Activated CD4-positive, alpha-beta T cell treated with anti-CD3 and anti-CD28 coated beads, Interleukin-2, Interleukin-4, amounts not matched to agents 100 ng/mL and 50 ng/mL, durations not matched to agents 16 hours and 8 hours (primary cell): ENCODE measurements around the gene IL1R1.

Source experiments
- DNase-seq: peaks from one replicate; pipeline ENCODE4 v3.0.0-alpha.2; 2020; ENCODE audit warnings: low spot score

Gene IL1R1

GRCh38 chr2:102140377-102140776, 2.2 kb upstream of the IL1R1 start:
- DNase-seq: no peak

GRCh38 chr2:102141011-102141943, 1.3 kb upstream of the IL1R1 start:
- no peak for DNase-seq

GRCh38 chr2:102142829-102143449, 393 bp downstream of the IL1R1 start:
- DNase-seq: no peak

- no peak for DNase-seq
Measured at GRCh38 chr2:102143450-102143985, 972 bp downstream of the IL1R1 start.

- no peak for DNase-seq
Measured at GRCh38 chr2:102144128-102144527, 1.6 kb downstream of the IL1R1 start.

GRCh38 chr2:102145107-102145506, 2.6 kb downstream of the IL1R1 start:
- no peak for DNase-seq

GRCh38 chr2:102145934-102146333, 3.4 kb downstream of the IL1R1 start:
- DNase-seq: no peak

GRCh38 chr2:102147935-102148334, 5.4 kb downstream of the IL1R1 start:
- peak; percentile 58 for DNase-seq

- DNase-seq: no peak
Measured at GRCh38 chr2:102149243-102149642, 6.7 kb downstream of the IL1R1 start.

- no peak for DNase-seq
Measured at GRCh38 chr2:102149644-102150455, 7.3 kb downstream of the IL1R1 start.

GRCh38 chr2:102154364-102154763, 11.8 kb downstream of the IL1R1 start:
- no peak for DNase-seq

GRCh38 chr2:102154946-102155702, 12.6 kb downstream of the IL1R1 start:
- DNase-seq: no peak

GRCh38 chr2:102155703-102156515, 13.4 kb downstream of the IL1R1 start:
- no peak for DNase-seq

GRCh38 chr2:102158011-102158755, 15.6 kb downstream of the IL1R1 start:
- no peak for DNase-seq

- no peak for DNase-seq
Measured at GRCh38 chr2:102159295-102159694, 16.7 kb downstream of the IL1R1 start.

- DNase-seq: no peak
Measured at GRCh38 chr2:102166189-102166845, 23.8 kb downstream of the IL1R1 start.

GRCh38 chr2:102168026-102168771, 25.7 kb downstream of the IL1R1 start:
- DNase-seq: no peak

- DNase-seq: no peak
Measured at GRCh38 chr2:102171946-102172345, 29.4 kb downstream of the IL1R1 start.

GRCh38 chr2:102172745-102173144, 30.2 kb downstream of the IL1R1 start:
- DNase-seq: no peak
